Duodenal mucosa (tissue), 2 donors: ENCODE measurements around the gene OR9A4.

Experiments
- H3K27ac ChIP-seq: one replicate; pipeline ENCODE4 v1.7.0; 2013; ENCODE audit warnings: low read depth, low read length
- H3K27me3 ChIP-seq, 2 donors: one replicate each; pipeline ENCODE4 v1.7.0; 2013; ENCODE audit warnings: low read length in 2 of 2, control low read depth in 1 of 2; ENCODE audit not compliant: insufficient read depth in 2 of 2, control insufficient read depth in 1 of 2
- H3K36me3 ChIP-seq, 2 donors: one replicate each; pipeline ENCODE4 v1.7.0; 2013; ENCODE audit warnings: low read length in 2 of 2, control low read depth in 1 of 2; ENCODE audit not compliant: insufficient read depth in 2 of 2, control insufficient read depth in 1 of 2
- H3K4me1 ChIP-seq, 2 donors: one replicate each; pipeline ENCODE4 v1.7.0; 2013; ENCODE audit warnings: low read length in 2 of 2, control low read depth in 1 of 2; ENCODE audit not compliant: insufficient read depth in 2 of 2, control insufficient read depth in 1 of 2
- H3K4me3 ChIP-seq, 2 donors: one replicate each; pipeline ENCODE4 v1.7.0; 2013; ENCODE audit warnings: low read length in 2 of 2, low read depth in 1 of 2
- H3K9ac ChIP-seq, 2 donors: one replicate each; pipeline ENCODE4 v1.7.0; 2013; ENCODE audit warnings: low read length in 2 of 2, low read depth in 1 of 2
- H3K9me3 ChIP-seq, 2 donors: one replicate each; pipeline ENCODE4 v1.7.0; 2013; ENCODE audit warnings: low read length in 2 of 2, control low read depth in 1 of 2; ENCODE audit not compliant: control insufficient read depth in 1 of 2

OR9A4 gene

GRCh38 chr7:141945356-141945755 is 29.2 kb downstream of the OR9A4 start:
- H3K36me3 ChIP-seq = no peaks in the 10 kb centered on the region
- no peak overlapping the region for H3K27ac ChIP-seq
- no peak overlapping the region for H3K4me3 ChIP-seq
- H3K4me1 ChIP-seq = no peaks in the 10 kb centered on the region
- peaks cover 0 to 17% of the 10 kb centered on the region in 2 donors for H3K9me3 ChIP-seq
- H3K27me3 ChIP-seq = no peaks in the 10 kb centered on the region
- no peak overlapping the region for H3K9ac ChIP-seq

DNA sequence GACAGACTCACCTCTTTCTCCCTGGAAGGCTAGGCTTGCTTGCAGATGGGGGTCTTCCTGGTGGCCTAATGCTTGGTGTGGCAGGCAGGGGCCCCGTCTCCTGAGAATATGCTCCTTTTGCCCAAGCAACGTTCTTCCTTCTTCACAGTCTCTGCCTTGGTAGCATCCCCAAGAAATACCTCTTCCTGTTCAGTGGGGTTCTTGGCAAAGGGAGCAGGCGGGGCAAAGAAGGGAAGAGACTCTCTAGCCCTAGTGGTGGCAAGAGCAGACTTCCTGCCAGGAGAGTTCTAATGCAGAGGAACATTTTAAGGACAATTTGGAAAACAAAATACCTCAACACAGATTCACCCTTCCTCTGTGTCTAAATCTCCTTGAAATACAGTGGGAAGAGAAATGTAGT is 30.6 kb downstream of the OR9A4 start, which contains the start of gene CLEC5A:
TSS of gene CLEC5A (minus strand) at position 179 of the 400 bp plus-strand sequence. CDS start 682 bp downstream, outside the sequence.
- H3K4me3 ChIP-seq = no peak within 1 kb of the TSS
- no peak within 1 kb of the TSS for H3K27ac ChIP-seq
- no peaks in the 10 kb centered on the region for H3K36me3 ChIP-seq

DNA sequence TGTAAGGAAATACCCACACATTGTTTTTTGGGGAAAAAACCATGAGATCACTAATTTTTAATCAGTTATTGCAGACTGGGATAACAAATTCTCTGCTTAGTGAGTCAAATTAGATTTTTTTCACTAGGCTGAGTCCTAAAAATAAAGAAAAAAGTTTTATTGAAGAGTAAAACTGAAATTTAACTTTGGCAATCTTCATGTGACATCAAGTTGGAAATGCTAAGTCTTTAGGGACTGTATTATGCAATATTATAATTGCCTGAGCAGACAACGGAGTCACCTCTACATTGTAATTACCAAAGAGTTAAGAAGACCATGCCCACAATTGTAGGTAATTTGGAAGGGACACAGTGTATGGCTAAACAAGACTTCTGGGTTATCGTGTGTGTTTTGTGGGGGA is 32.8 kb downstream of the OR9A4 start:
- no peaks in the 10 kb centered on the region for H3K27me3 ChIP-seq
- H3K27ac ChIP-seq = no peak overlapping the region
- no peaks in the 10 kb centered on the region for H3K4me1 ChIP-seq
- H3K4me3 ChIP-seq = no peak overlapping the region
- H3K9ac ChIP-seq = no peak overlapping the region
- H3K9me3 ChIP-seq = no peaks in the 10 kb centered on the region
- H3K36me3 ChIP-seq = no peaks in the 10 kb centered on the region

More for the DNA sequence above, 30.6 kb downstream of the OR9A4 start, which contains the start of gene CLEC5A:
- no peaks in the 10 kb centered on the region for H3K4me1 ChIP-seq
- H3K27me3 ChIP-seq = no peaks in the 10 kb centered on the region
- peaks cover 0 to 7% of the 10 kb centered on the region in 2 donors for H3K9me3 ChIP-seq
- H3K9ac ChIP-seq = no peak within 1 kb of the TSS

- Histone ChIP-seq H3K36me3 (no peaks in the 10 kb centered on the region), H3K27ac (no peak overlapping the region), H3K9ac (no peak overlapping the region), H3K4me1 (no peaks in the 10 kb centered on the region), H3K9me3 (no peaks in the 10 kb centered on the region), H3K4me3 (no peak overlapping the region), H3K27me3 (no peaks in the 10 kb centered on the region)
These were observed 33.3 kb downstream of the OR9A4 start for GRCh38 chr7:141949451-141949850.

DNA sequence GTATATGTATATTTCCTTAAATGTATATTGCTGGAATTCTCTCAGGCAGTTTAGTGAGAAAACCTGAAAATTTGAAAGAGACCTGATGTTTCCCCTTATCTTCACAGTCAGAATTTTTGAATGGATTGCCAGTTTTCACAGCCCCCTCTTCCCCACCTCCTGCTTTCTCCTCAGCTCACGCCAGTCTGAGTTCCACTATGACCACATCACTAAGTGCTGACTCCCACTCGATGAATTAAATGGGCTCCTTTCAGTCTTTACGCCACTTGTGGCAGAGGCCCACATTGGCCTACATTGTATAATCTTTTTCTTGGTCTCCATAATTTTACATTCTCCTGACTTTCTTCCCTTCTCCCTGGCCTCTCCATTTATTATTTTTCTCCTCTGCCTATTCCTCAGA is 33.7 kb downstream of the OR9A4 start:
- Histone ChIP-seq H3K27ac (no peak overlapping the region), H3K4me1 (no peaks in the 10 kb centered on the region), H3K9me3 (no peaks in the 10 kb centered on the region), H3K36me3 (no peaks in the 10 kb centered on the region), H3K4me3 (no peak overlapping the region), H3K27me3 (no peaks in the 10 kb centered on the region), H3K9ac (no peak overlapping the region)

DNA sequence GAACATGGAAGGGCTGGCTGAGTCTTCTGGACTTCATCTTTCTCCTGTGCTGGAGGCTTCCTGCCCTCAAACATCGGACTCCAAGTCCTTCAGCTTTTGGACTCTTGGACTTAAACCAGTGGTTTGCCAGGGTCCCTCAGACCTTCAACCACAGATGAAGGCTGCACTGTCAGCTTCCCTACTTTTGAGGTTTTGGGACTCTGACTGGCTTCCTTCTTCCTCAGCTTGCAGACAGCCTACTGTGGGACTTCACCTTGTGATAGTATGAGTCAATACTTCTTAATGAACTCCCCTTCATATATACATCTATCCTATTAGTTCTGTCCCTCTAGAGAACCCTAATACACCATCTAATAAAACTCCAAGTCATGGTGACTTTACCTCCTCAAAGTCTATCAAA is 34.6 kb downstream of the OR9A4 start:
- Histone ChIP-seq H3K4me1 (no peaks in the 10 kb centered on the region), H3K27ac (no peak overlapping the region), H3K9me3 (no peaks in the 10 kb centered on the region), H3K4me3 (no peak overlapping the region), H3K9ac (no peak overlapping the region), H3K36me3 (no peaks in the 10 kb centered on the region), H3K27me3 (no peaks in the 10 kb centered on the region)

DNA sequence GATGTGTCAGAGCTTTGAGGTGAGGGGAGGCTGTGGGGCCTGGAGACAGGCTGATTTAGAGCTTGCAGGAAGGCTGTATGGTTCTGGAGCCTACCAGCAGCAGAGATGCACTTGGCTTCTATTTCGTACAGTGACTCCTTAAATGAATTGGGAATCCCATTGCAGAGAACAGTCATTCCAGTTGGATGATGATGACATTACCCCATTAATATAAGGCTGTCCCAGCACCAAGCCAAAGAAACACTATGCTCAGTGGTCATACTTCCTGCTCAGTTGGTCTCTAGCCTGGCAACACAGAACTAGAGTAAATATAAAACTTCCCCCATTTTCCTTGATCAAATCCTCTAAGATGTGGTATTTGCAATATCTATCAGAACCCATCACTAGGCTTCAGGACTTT is 36.3 kb downstream of the OR9A4 start:
- Histone ChIP-seq H3K9me3 (no peaks in the 10 kb centered on the region), H3K27me3 (no peaks in the 10 kb centered on the region)

GRCh38 chr7:141954334-141954733 is 38.1 kb downstream of the OR9A4 start:
- Histone ChIP-seq H3K27ac (no peak overlapping the region), H3K36me3 (no peaks in the 10 kb centered on the region), H3K9me3 (no peaks in the 10 kb centered on the region), H3K4me1 (no peaks in the 10 kb centered on the region), H3K9ac (no peak overlapping the region), H3K27me3 (no peaks in the 10 kb centered on the region), H3K4me3 (no peak overlapping the region)

More for the DNA sequence above, 36.3 kb downstream of the OR9A4 start:
- H3K9ac ChIP-seq = no peak overlapping the region
- no peaks in the 10 kb centered on the region for H3K4me1 ChIP-seq
- no peaks in the 10 kb centered on the region for H3K36me3 ChIP-seq
- H3K27ac ChIP-seq = no peak overlapping the region
- no peak overlapping the region for H3K4me3 ChIP-seq

DNA sequence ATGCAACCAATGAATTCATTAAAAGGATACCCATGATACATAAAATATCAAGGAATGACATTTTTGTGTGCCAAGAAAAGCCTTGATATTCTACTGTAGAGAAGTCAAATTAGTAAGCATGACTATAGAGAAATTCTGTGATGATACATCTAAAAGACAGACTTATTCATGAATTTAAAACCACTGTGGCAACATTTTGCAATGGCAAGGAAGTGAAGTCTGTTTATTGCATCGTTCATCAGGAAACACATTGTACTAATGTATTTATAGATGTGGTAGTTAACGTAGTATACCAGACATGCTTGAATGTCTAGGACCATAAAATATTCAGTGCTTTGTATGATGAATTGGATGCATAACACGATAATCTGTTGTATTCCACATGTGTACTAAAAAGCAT is 39.9 kb downstream of the OR9A4 start:
- Histone ChIP-seq H3K36me3 (no peaks in the 10 kb centered on the region), H3K4me3 (no peak overlapping the region), H3K9ac (no peak overlapping the region), H3K27me3 (no peaks in the 10 kb centered on the region), H3K4me1 (no peaks in the 10 kb centered on the region), H3K27ac (no peak overlapping the region), H3K9me3 (no peaks in the 10 kb centered on the region)

DNA sequence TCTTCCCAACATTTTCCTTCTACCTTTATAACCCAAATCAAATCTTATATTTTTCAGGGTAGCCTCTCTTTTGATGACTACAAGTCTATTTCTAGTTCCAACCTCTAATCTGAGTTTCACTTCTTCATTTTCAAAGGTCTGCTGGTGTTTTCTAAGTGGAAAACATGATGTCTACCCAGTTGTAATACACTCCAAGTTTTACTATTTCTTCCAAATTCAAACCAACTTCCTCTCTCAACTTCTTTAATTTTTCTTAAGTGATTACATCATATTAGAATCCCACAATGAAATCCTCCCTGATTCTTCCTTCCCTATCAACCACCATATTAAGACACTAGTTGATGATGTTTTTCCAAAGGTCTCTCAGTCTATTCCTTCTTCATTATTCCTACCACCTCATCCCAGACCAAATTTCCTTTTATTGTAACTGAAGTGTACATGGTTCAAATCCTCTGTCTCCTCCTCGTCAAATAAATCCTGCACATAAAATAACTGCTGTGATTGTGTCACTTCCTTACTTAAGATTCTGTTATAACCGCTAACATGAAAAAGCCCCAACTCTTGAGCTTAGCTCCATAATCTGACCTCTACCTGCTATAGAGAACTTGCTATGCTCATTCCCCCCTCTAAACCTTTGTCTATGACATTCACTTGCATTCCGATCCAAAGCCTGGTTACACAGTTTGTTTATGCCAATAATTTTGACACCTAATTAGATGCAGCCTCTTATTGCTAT is 44.7 kb downstream of the OR9A4 start:
- Histone ChIP-seq H3K4me3 (no peak overlapping the region), H3K36me3 (no peaks in the 10 kb centered on the region), H3K27ac (no peak overlapping the region), H3K9ac (no peak overlapping the region), H3K9me3 (no peaks in the 10 kb centered on the region), H3K4me1 (no peaks in the 10 kb centered on the region), H3K27me3 (no peaks in the 10 kb centered on the region)
